ENCODE results near the gene IL1RL2. TPM values are rescaled to one million over a fixed set of nuclear protein-coding genes. Genes with fewer than 3 reads are reported as not detected.

Gene IL1RL2
- total RNA-seq, 1 experiment from 2014 or later: not detected

GRCh38 chr2:102226612-102227391, 40.0 kb downstream of the IL1RL2 start:
- POLR2A ChIA-PET: no interaction called here
- CTCF ChIA-PET: no interaction called here
- Mint-ChIP-seq H3K9me3 (no peaks in the 10 kb centered on the region; the same call in 1 of the 2 replicates), H3K4me3 (no peak overlapping the region), H3K27ac (no peak overlapping the region), H3K27me3 (ENCODE audit: low read depth) (no peaks in the 10 kb centered on the region; the same call in 1 of the 2 replicates), H3K36me3 (no peaks in the 10 kb centered on the region), H3K4me1 (peaks cover 16% of the 10 kb centered on the region)
- TF ChIP-seq ZNF423 (CRISPR knock-in tag; IDR thresholded peaks at IDR 0.05) (no peak), JUN (CRISPR knock-in tag; IDR thresholded peaks at IDR 0.05) (no peak), SOX15 (CRISPR knock-in tag; IDR thresholded peaks at IDR 0.05) (no peak), ATF6 (CRISPR knock-in tag; IDR thresholded peaks at IDR 0.05) (no peak), E2F5 (CRISPR knock-in tag; IDR thresholded peaks at IDR 0.05) (no peak), ZBTB43 (CRISPR knock-in tag; IDR thresholded peaks at IDR 0.05) (no peak), EMX1 (CRISPR knock-in tag; IDR thresholded peaks at IDR 0.05) (no peak), OVOL2 (CRISPR knock-in tag; IDR thresholded peaks at IDR 0.05; ENCODE audit: borderline replicate concordance) (no peak), FOXP4 (CRISPR knock-in tag; IDR thresholded peaks at IDR 0.05) (no peak), TEAD1 (CRISPR knock-in tag; IDR thresholded peaks at IDR 0.05) (no peak), SP1 (CRISPR knock-in tag; conservative IDR thresholded peaks at IDR 0.05) (no peak), ZNF425 (CRISPR knock-in tag; conservative IDR thresholded peaks at IDR 0.05) (no peak), ZSCAN18 (CRISPR knock-in tag; IDR thresholded peaks at IDR 0.05) (no peak), CBFB (CRISPR knock-in tag; IDR thresholded peaks at IDR 0.05; ENCODE audit: low read depth) (no peak), MYBL2 (CRISPR knock-in tag; IDR thresholded peaks at IDR 0.05) (no peak), AR (CRISPR knock-in tag; IDR thresholded peaks at IDR 0.05) (no peak), PRRX2 (CRISPR knock-in tag; IDR thresholded peaks at IDR 0.05) (no peak), ERG (CRISPR knock-in tag; IDR thresholded peaks at IDR 0.05) (no peak), FOXP1 (CRISPR knock-in tag; IDR thresholded peaks at IDR 0.05; ENCODE audit: borderline replicate concordance) (no peak), STAT6 (CRISPR knock-in tag; conservative IDR thresholded peaks at IDR 0.05; ENCODE audit: low read depth) (no peak)
- DNase-seq (ENCODE audit: low spot score): no peak
- ATAC-seq: no peak
